Choroid plexus epithelial cell (primary cell): Measurements from ENCODE around the gene OGDH.
"Not testable (repeated sequence)": the region's sequence is repeated elsewhere in the genome, so short reads cannot be mapped to it uniquely, and the experiment has no call there.

Experiments used
- DNase-seq: peaks from one replicate; pipeline ENCODE4 v3.0.0-alpha.2; 2010; ENCODE audit warnings: low read depth
- H3K4me3 ChIP-seq: 2 replicates; pipeline ENCODE4 v1.5.1; 2011; ENCODE audit warnings: low read depth, mild to moderate bottlenecking, control low read depth, low read length, moderate library complexity
- TF ChIP-seq, protein P1 (sequence below): conservative IDR thresholded peaks from 2 replicates; pipeline ENCODE4 v1.5.1; 2011; ENCODE audit warnings: low read depth, mild to moderate bottlenecking, control low read depth, inconsistent platforms, low read length, moderate library complexity

Gene OGDH

DNA sequence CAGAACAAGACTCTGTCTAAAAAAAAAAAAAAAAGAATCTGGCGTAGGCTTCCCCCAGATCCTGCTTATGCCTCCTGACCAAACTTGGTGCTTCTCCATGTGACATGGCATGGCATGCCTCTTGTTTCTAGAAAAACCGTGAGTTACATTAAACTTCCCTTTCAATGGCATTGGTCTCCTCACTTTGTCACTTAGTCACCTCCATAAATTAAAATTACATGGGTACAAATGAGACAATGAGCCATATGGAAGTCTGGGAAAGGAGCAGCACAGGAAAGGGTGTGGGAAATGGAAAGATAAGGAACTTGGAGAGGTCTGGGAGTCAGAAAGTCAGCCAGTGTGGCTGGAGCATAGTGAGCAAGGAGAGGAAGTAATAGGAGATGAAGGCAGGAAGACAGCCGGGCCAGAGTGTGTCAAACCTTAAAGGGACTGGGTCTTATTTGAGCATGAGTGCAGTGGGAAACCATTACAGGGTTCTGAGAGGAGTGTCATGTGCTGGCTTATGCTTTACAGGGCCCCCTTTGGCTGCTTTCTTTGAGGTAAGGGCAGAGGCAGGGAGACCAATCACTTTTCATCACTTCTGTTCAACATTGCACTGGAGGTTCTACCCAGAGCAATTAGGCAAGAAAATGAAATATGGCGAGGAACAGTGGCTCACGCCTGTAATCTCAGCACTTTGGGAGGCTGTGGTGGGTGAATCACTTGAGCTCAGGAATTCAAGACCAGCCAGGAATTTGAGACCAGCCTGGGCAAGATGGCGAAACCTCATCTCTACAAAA is 120.9 kb downstream of the OGDH start:
- TF ChIP-seq, protein P1, sequence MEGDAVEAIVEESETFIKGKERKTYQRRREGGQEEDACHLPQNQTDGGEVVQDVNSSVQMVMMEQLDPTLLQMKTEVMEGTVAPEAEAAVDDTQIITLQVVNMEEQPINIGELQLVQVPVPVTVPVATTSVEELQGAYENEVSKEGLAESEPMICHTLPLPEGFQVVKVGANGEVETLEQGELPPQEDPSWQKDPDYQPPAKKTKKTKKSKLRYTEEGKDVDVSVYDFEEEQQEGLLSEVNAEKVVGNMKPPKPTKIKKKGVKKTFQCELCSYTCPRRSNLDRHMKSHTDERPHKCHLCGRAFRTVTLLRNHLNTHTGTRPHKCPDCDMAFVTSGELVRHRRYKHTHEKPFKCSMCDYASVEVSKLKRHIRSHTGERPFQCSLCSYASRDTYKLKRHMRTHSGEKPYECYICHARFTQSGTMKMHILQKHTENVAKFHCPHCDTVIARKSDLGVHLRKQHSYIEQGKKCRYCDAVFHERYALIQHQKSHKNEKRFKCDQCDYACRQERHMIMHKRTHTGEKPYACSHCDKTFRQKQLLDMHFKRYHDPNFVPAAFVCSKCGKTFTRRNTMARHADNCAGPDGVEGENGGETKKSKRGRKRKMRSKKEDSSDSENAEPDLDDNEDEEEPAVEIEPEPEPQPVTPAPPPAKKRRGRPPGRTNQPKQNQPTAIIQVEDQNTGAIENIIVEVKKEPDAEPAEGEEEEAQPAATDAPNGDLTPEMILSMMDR = no peak
- H3K4me3 ChIP-seq = no peak overlapping the region
- peak; percentile 84 for DNase-seq

DNA sequence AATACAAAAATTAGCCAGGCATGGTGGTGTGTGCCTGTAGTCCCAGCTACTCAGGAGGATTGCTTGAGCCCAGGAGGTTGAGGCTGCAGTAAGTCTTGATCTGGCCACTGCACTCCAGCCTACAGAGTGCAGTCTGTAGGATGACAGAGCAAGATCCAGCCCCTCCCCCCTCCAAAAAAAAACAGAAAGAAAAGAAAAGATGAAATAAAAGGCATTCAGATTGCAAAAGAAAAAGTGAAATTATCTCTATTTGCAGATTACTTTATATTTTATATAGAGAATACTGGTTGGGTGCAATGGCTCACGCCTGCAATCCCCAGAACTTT is 121.5 kb downstream of the OGDH start:
- TF ChIP-seq, protein P1 = no peak
- no peak for DNase-seq
- H3K4me3 ChIP-seq = no peak overlapping the region

DNA sequence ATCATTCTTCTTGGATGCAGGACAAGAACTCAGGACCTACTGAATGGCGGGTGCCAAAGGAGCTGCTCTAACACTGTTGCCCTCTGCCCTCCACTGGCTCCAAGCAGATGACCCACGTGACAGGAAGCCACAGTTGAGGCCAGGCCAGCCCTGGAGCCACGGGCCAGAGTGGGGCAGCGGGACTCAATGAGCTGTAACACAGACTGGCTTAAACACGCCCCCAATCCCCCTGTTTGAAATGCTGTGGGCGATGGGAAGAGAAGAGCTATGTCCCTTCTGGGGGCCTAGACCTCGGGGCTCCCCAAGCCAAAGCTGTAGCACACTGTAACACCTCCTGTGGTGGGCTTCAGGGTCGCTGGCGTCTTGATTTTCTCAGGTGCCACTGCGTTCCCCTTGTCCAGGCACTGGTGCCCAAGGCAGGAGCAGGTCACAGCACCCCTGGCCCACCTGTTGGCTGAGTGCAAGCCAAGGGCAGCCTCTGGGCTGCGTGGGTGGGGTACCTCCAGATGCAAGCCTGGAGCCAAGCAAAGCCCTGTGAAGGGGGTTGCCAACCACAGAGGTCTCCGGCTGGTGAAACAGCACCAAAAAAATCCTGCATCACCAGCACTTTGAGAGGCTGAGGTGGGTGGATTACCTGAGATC is 123.6 kb downstream of the OGDH start:
- TF ChIP-seq, protein P1 = no peak
- DNase-seq = no peak

DNA sequence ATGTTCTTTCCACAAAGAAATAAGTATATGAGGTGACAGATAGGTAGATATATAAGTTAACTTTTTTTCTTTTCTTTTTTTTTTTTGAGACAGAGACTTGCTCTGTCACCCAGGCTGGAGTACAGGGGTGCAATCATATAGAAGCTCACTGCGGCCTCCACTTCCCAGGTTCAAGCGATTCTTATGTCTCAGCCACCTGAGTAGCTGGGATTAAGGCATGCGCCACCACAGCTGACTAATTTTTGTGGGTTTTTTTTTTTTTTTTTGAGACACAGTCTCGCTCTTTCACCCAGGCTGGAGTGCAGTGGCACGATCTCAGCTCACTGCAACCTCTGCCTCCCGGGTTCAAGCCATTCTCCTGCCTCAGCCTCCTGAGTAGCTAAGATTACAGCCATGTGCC is 126.5 kb downstream of the OGDH start:
- not testable (repeated sequence) for DNase-seq, H3K4me3 ChIP-seq

More for the DNA sequence above, 123.6 kb downstream of the OGDH start:
- no peak overlapping the region for H3K4me3 ChIP-seq

DNA sequence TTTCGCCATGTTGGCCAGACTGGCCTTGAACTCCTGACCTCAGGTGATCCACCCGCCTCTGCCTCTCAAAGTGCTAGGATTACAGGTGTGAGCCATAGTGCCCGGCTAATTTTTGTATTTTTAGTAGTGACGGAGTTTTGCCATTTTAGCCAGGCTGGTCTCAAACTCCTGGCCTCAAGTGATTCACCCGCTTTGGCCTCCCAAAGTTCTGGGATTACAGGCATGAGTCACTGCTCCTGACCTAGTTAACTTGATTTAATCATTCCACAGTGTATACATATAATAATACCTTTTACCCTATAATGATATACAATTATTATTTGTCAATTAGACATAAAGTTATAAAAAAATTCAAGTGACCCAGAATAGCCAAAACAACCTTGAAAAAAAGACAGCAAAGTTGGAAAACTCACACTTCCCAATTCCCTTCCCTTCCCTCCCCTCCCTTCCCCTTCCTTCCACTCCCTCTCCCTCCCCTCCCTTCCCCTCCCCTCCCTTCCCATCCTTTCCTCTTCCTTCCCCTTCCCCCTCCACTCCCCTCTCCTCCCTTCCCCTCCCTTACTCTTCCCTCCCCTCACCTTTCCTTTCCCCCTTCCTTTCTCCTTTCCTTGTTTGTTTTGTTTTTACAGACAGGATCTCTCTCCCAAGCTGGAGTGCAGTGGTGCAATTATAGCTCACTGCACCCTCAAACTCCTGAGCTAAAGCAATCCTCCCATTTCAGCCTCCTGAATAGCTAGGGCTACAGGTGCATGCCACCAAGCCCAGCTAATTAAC is 127.5 kb downstream of the OGDH start:
- DNase-seq = peak; percentile 66
- no peak overlapping the region for H3K4me3 ChIP-seq
- TF ChIP-seq, protein P1 = no peak

DNA sequence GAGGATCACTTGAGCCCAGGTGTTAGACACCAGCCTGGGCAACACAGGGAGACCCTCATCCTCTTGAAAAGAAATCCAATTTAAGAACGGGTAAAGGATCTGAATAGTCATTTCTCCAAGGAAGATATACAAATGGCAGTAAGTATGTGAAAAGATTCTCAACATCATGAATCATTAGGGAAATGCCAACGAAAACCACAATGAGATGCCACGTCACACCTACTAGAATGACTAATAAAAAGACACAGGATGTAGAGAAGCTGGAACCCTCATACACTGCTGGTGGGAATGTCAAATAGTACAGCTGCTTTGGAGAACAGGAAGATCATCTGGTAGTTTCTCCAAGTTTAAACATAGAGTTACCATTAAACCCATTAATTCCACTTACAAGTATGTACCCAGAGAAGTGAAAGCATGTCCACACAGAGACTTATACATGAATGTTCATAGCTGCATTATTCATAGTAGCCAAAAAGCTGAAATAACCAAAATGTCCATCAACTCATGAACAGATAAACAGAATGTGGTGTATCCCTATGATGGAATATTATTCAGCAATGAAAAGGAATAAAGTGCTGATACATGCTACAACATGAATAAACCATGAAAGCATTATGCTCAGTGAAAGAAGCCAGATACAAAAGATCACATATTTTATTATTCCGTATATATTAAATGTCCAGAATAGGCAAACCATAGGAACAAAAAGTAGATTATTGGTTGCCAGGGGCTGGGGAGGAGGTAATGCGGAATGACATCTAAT is 129.2 kb downstream of the OGDH start:
- TF ChIP-seq, protein P1 = no peak
- H3K4me3 ChIP-seq = no peak overlapping the region
- DNase-seq = peak; percentile 97

DNA sequence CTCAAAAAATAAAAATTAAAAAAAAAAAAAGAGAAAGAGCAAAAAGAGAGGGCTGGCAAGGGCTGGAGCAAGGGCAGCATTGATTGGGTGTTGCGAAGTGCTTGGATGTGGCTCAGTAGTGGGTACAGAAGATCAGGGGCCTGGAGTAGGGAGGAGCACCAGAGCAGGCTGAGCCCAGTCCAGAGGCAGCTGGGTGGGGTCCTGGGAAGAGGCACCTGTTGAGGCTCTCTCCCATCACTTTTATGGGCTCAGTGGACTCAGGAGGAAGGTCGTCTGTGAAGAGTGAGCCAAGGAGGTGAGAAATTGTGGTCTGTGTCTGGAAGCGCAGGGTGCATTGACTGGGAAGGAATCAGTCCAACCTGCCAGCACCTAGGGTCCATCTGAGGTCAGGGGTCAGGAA is 130.5 kb downstream of the OGDH start:
- TF ChIP-seq, protein P1 = no peak
- no peak for DNase-seq
- H3K4me3 ChIP-seq = no peak overlapping the region
